Endothelial cell of umbilical vein (primary cell): ENCODE data around the gene CHST11. TPM values are rescaled to one million over a fixed set of nuclear protein-coding genes. Genes with fewer than 3 reads are reported as not detected.

Experiments
- BruUV-seq: library from RNA; stranded (reverse); fragments of 400-500 nt; replicated peaks from 2 replicates; lab custom pipeline; 2021; lab: Mats Ljungman, UMichigan
- CTCF ChIA-PET: fragments of 300-600, 350-600 bp; sonication (Branson Sonifier 250); formaldehyde crosslinking; loops from one replicate; lab custom pipeline; 2021; ENCODE audit warnings: antibody characterized with exemption, inconsistent platforms; lab: Charles Lee
- POLR2A ChIA-PET: fragments of 300-600, 350-600 bp; sonication (Branson Sonifier 250); formaldehyde crosslinking; loops from one replicate; lab custom pipeline; 2021; ENCODE audit warnings: antibody characterized with exemption, inconsistent platforms; lab: Charles Lee
- DNase-seq: peaks from one replicate; pipeline ENCODE4 v3.0.0-alpha.2; 2011; ENCODE audit warnings: low read depth, low spot score
- FAIRE-seq: peaks from 2 replicates; lab custom pipeline; 2011; peaks lifted over from hg19 to GRCh38; lab: Jason Lieb, UNC
- H2AFZ ChIP-seq: 2 replicates; pipeline ENCODE4 v1.6.0; 2012; ENCODE audit warnings: low read depth, low read length, control low read depth, inconsistent platforms
- H3K27ac ChIP-seq: 2 replicates; pipeline ENCODE4 v1.5.1; 2011; ENCODE audit warnings: low read depth, mild to moderate bottlenecking, control low read depth, low read length, moderate library complexity; ENCODE audit not compliant: insufficient read depth
- H3K27me3 ChIP-seq, 2 experiments: 2 replicates each; pipeline versions ENCODE4 v1.6.0 to v1.6.1; 2011; ENCODE audit warnings: low read length in 2 of 2, mixed read lengths in 1 of 2; ENCODE audit not compliant: control insufficient read depth in 2 of 2, insufficient read depth in 2 of 2
- H3K36me3 ChIP-seq, 2 experiments: 2 replicates in 1 of 2; 3 replicates in 1 of 2; pipeline ENCODE4 v1.5.1; 2011; ENCODE audit warnings: low read length in 2 of 2, mild to moderate bottlenecking in 1 of 2, moderate library complexity in 1 of 2; ENCODE audit not compliant: control insufficient read depth in 2 of 2, insufficient read depth in 2 of 2; ENCODE audit errors: extremely low read depth in 1 of 2
- H3K4me1 ChIP-seq: 3 replicates; pipeline ENCODE4 v1.5.1; 2011; ENCODE audit warnings: mild to moderate bottlenecking, low read length; ENCODE audit not compliant: control insufficient read depth, insufficient read depth; ENCODE audit errors: extremely low read depth
- H3K4me2 ChIP-seq: 2 replicates; pipeline ENCODE4 v1.6.1; 2011; ENCODE audit warnings: low read length, control low read depth, mixed read lengths; ENCODE audit not compliant: insufficient read depth
- H3K4me3 ChIP-seq, 3 experiments: fragments of 200-600 bp in 1 of 3; sonication (generic), shearing (Covaris generic) in 1 of 3; replicated peaks in 1 of 3; 2 replicates each; pipeline ENCODE4 v1.5.1; 2011 to 2016; ENCODE audit warnings: control low read depth in 3 of 3, low read length in 3 of 3, mild to moderate bottlenecking in 2 of 3, inconsistent platforms in 1 of 3, low read depth in 1 of 3, moderate library complexity in 1 of 3; ENCODE audit not compliant: insufficient read depth in 1 of 3
- H3K79me2 ChIP-seq: 2 replicates; pipeline ENCODE4 v1.6.0; 2012; ENCODE audit warnings: low read length, inconsistent platforms; ENCODE audit not compliant: control insufficient read depth, insufficient read depth
- H3K9ac ChIP-seq: replicated peaks from 2 replicates; pipeline ENCODE3; 2011; ENCODE audit warnings: low read length, control low read depth; ENCODE audit not compliant: insufficient read depth; ENCODE audit errors: extremely low read depth
- H3K9me1 ChIP-seq: replicated peaks from 3 replicates; pipeline ENCODE4 v1.6.0; 2011; ENCODE audit warnings: mild to moderate bottlenecking, low read length; ENCODE audit not compliant: control insufficient read depth, insufficient read depth; ENCODE audit errors: extremely low read depth
- H3K9me3 ChIP-seq: replicated peaks from 2 replicates; pipeline ENCODE4 v1.5.1; 2012; ENCODE audit warnings: low read length, inconsistent platforms; ENCODE audit not compliant: control insufficient read depth, insufficient read depth
- H4K20me1 ChIP-seq: replicated peaks from 2 replicates; pipeline ENCODE3; 2011; ENCODE audit warnings: mild to moderate bottlenecking, low read length; ENCODE audit not compliant: control insufficient read depth, insufficient read depth; ENCODE audit errors: extremely low read depth
- EZH2 ChIP-seq: IDR thresholded peaks from 2 replicates; pipeline ENCODE4 v1.6.1; 2012; ENCODE audit warnings: borderline replicate concordance, low read depth, mild to moderate bottlenecking, moderate library complexity, low read length, inconsistent platforms; ENCODE audit not compliant: severe bottlenecking
- FOS ChIP-seq: IDR thresholded peaks from 2 replicates; pipeline ENCODE4 v1.6.1; 2011; ENCODE audit warnings: mild to moderate bottlenecking, low read length, moderate library complexity, borderline replicate concordance; ENCODE audit not compliant: insufficient read depth
- GATA2 ChIP-seq: IDR thresholded peaks from 2 replicates; pipeline ENCODE4 v1.7.0; 2011; ENCODE audit warnings: low read depth, mild to moderate bottlenecking, moderate library complexity, mixed read lengths, low read length; ENCODE audit not compliant: insufficient read length, insufficient read depth
- JUN ChIP-seq: IDR thresholded peaks from 2 replicates; pipeline ENCODE4 v1.6.1; 2011; ENCODE audit warnings: borderline replicate concordance, low read depth; ENCODE audit not compliant: insufficient read length, insufficient read depth
- MAX ChIP-seq: IDR thresholded peaks from 2 replicates; pipeline ENCODE4 v1.6.1; 2011; ENCODE audit not compliant: insufficient read depth, insufficient read length
- MYC ChIP-seq: IDR thresholded peaks from one replicate; pipeline ENCODE4 v1.6.1; 2011; ENCODE audit warnings: mild to moderate bottlenecking, low read depth, low read length
- POLR2AphosphoS5 ChIP-seq: IDR thresholded peaks from 2 replicates; pipeline ENCODE4 v1.6.1; 2012; ENCODE audit warnings: low read depth, mild to moderate bottlenecking, control low read depth, low read length, moderate library complexity; ENCODE audit not compliant: insufficient read depth
- dilution Hi-C: fragments of 300-500 bp; cut with MboI; formaldehyde crosslinking; loops from one replicate; pipeline ENCODE4 v1.15.0; 2019; ENCODE audit warnings: low sequenced_read_pairs; ENCODE audit not compliant: extremely low pct_ligation_motif_present
- intact Hi-C: fragments of 100-400 bp; cut with micrococcal nuclease; formaldehyde crosslinking; loops from one replicate; pipeline ENCODE4 v1.10.0; 2022
- polyA plus RNA-seq, 4 experiments: library from polyadenylated mRNA; depleted of rRNA in 3 of 4; stranded (reverse) in 3 of 4; unstranded in 1 of 4; fragments of >200 nt; gene quantifications; 2 replicates each; pipeline versions ENCODE4 v1.2.1 to v1.2.3, GENCODE V29; 2011 to 2012; ENCODE audit warnings: missing spikeins in 1 of 4
- total RNA-seq: library from RNA; stranded (reverse); gene quantifications from 2 replicates; pipeline ENCODE4 v1.2.3, GENCODE V29; 2021
- TF ChIP-seq, protein P1 (sequence below), 2 donors: IDR thresholded peaks; 1 replicate in 1 of 2; 2 replicates in 1 of 2; pipeline ENCODE4 v1.5.1; 2011; ENCODE audit warnings: low read length in 2 of 2, mild to moderate bottlenecking in 2 of 2, moderate library complexity in 2 of 2, control low read depth in 1 of 2, inconsistent platforms in 1 of 2, low read depth in 1 of 2; ENCODE audit not compliant: insufficient read depth in 1 of 2; ENCODE audit errors: extremely low read depth in 1 of 2

CHST11 gene
- total and polyA plus RNA-seq, 2 donors (not counting 3 experiments of a cell fraction or from before 2014, with no cell fraction given), result 19.7 to 20.9 TPM

DNA sequence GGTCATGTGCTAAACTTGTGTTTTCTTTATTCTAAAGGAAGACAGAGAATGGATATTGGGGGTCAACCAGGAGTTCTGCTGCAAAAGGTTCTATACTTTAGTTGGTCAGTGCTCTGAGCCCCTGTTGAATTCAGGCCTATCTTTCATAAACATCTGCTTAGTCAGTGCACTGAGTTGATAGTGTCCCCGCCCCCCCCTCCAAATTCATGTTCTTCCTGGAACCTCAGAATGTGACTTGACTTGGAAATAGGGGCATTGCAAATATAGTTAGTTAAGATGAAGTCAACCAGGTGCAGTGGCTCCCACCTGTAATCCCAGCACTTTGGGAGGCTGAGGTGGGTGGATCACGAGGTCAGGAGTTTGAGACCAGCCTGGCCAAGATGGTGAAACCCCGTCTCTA is 23.3 kb downstream of the CHST11 start:
- H3K9me3 ChIP-seq, result no peaks in the 10 kb centered on the region
- no peak for FAIRE-seq
- H3K9me1 ChIP-seq, result no peaks in the 10 kb centered on the region
- no peak for DNase-seq
- no peak overlapping the region for H3K27ac ChIP-seq
- no peak for TF ChIP-seq GATA2
- TF ChIP-seq POLR2AphosphoS5, result no peak
- TF ChIP-seq, protein P1, sequence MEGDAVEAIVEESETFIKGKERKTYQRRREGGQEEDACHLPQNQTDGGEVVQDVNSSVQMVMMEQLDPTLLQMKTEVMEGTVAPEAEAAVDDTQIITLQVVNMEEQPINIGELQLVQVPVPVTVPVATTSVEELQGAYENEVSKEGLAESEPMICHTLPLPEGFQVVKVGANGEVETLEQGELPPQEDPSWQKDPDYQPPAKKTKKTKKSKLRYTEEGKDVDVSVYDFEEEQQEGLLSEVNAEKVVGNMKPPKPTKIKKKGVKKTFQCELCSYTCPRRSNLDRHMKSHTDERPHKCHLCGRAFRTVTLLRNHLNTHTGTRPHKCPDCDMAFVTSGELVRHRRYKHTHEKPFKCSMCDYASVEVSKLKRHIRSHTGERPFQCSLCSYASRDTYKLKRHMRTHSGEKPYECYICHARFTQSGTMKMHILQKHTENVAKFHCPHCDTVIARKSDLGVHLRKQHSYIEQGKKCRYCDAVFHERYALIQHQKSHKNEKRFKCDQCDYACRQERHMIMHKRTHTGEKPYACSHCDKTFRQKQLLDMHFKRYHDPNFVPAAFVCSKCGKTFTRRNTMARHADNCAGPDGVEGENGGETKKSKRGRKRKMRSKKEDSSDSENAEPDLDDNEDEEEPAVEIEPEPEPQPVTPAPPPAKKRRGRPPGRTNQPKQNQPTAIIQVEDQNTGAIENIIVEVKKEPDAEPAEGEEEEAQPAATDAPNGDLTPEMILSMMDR (IDR thresholded peaks at IDR 0.05; ENCODE audit: extremely low read depth in 1 of 2, insufficient read depth in 1 of 2, low read depth in 1 of 2, low read length in 2 of 2), result no peak
- TF ChIP-seq MYC, result no peak
- no peak for TF ChIP-seq JUN
- no peak for TF ChIP-seq EZH2
- no peak for TF ChIP-seq FOS
- TF ChIP-seq MAX, result no peak
- H3K4me1 ChIP-seq, result peaks cover 40% of the 10 kb centered on the region
- no TSS peak for BruUV-seq
- no peaks in the 10 kb centered on the region for H3K27me3 ChIP-seq
- ChIA-PET POLR2A (no interaction called here), CTCF (no interaction called here)
- H4K20me1 ChIP-seq, result no peaks in the 10 kb centered on the region
- intact Hi-C loops, result loop anchor here (2.0 kb wide), 1 partner anchor 125 kb away; no protein-coding TSS in a partner anchor
- H3K4me2 ChIP-seq, result no peak overlapping the region
- no peak overlapping the region for H2AFZ ChIP-seq
- peaks cover 60% of the 10 kb centered on the region for H3K79me2 ChIP-seq
- H3K4me3 ChIP-seq, result no peak overlapping the region
- dilution Hi-C loops, result no loop called here
- peaks cover 0 to 1% of the 10 kb centered on the region in 2 experiments for H3K36me3 ChIP-seq
- no peak overlapping the region for H3K9ac ChIP-seq
